GM18511 (cell line): ENCODE measurements around the gene SSH2.

Source experiments
- ATAC-seq: cut with Tn5 transposase; IDR thresholded peaks from one replicate; pipeline ENCODE4 v1.9.1; 2021; ENCODE audit warnings: mild to moderate bottlenecking, moderate library complexity; ENCODE audit not compliant: unreplicated experiment

The SSH2 gene

GRCh38 chr17:29594519-29595090 lies 335.4 kb downstream of the SSH2 start:
- ATAC-seq: no peak

DNA sequence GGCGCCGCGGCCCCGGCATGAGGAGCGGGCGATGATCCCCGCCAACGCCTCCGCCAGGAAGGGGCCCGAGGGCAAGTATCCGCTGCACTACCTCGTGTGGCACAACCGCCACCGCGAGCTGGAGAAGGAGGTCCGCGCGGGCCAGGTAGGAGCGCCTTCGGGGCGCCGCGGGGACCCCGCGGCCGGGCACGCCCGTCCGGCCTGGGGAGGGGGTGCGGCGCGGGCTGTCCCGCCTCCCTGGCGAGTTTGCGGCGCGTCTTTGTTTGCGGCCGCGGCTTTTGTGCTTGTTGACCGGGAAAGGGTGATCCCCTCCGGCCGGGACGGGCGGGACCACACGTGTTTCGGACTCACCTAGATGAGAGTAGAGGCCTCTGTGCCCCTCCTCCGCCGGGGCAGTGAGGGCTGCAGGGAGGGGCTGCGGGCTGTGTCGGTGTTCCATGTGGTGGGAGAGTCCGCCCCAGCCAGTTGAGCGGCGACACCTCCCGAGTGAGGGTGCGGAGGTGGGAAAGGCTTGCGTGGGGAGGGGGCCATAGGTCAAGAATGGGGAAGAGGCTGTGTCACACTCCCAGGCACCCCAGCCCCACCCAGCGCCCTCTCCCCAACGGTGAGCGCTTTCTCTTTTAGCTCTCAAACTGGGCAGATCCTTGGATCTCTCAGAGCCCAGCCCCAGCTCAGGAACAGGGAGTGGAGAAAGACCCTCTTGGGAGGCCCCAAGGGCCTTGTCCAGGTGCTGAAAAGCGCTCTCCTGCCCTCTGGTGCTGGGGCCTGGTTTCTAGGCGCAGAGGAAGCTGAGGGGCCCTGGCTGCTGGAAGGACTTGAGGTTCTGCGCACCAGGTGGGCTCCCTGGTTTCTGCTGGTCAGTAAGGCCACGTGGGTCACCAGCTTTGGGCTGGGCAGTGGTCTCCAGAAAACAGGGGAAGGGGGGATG lies 336.2 kb downstream of the SSH2 start:
- ATAC-seq: no peak

DNA sequence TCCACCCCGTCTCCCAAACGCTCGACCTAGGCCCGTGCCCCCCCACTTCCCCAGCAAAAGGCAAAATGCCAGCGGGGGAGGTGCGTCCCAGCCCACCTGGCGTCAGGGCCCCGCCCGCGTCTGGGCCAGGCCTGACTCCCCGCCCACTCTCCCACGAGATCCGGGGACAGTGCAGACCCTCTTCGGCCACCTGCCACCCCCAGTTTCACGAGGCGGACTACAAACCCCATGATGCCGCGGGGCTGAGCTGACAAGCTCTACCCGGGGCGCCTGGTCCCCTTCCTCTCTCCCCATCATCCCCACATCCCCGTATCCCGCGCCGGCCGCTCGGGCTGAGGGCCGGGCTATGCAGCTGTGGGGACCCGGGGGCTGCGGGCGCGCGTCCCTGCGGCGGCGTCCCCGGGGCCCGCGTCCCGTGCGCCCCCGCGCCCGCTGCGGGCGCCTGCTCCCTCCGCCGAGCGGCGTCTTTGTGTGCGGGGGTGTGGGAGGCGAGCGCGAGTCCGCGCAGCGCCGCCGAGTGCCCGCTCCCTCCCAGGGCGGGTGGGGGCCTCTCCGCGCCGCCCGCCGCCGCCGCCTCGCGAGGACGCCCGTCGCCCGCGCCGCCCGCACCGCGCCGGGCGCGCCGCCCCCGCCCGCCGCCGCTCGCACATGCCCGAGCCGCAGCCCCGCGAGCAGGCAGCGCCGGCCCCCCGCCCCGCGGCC lies 337.0 kb downstream of the SSH2 start, which contains the start of gene ANKRD13B:
ANKRD13B (plus strand) TSS at position 283 of the 702 bp plus-strand sequence. CDS start 490 bp downstream, outside the sequence.
- no peak for ATAC-seq

DNA sequence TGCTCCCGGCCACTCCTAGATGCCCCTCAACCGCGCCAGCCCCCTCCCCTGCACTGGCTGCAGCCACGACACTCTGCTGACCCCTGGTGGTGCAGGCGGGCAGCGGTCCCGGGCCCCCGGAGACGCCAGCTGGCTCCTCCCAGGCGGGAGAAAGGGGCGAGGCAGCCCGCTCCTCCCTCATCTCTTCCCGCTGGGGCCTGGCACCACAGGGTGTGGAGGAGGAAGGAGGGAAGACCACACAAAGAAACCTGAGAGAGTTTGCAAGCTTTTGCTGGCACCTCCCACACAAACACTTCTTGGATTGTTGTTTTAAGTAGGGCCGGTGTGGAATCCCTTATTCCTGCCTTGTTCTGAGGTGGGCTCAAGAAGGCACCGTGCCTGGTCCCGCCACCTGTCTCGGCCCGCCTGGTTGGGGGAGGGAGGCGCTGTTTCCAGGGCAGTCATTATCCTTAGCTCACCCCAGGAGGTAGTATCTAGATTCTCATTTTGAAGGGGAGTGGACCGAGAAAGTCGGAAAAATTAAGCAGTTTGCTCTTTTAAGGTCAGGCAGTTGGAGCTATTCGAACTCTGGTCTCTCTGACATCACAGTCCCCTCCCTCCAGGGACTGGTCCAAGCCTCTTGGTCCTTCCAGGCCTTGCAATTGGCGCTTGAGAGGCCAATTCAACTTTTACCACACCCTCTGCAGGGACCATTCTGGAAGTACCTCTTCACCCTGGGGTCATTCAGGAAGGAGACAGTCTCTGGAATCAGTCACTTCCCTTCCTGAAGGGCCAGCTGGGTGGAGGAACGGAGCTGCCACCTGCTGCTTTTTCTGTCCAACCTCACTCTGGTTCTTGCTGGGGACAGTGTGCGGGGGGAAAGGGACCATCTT lies 338.1 kb downstream of the SSH2 start:
- peak; percentile 42 for ATAC-seq

- no peak for ATAC-seq
These were observed 338.8 kb downstream of the SSH2 start for GRCh38 chr17:29591146-29591736.

DNA sequence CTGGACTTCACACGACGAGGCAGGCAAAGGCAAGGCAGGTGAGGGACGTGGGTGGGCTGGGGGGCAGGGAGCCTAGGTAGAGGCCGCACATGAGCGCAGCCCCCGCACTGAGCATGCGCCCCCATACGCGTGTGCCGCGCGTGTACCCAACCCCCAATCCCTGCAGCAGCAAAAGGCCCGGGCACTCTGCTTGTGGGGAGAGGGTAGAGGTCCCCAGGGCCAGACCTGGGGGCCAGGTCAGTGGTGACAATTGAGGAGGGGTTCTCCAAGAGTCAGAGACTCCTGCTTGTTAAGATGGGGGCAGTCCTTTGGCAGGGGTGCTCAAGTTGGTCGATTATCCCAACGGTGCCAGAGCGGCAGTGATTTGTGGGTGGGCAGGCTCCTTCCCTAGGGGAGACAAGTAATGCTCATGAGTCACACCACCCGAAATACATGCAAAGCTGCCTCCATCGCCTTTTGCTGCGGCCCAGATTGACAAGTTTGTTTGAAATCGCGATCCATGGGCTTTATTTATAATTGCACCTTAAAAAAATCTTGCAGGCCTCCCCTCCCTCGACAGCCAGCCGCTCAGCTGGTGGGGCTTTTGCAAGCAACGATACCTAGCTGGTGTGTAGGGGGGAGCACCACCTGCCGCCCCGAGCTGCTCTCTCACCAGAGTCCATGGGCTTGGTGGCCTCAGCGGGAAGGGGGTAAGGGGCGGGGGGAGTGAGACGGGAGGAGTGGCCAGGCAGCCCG lies 339.4 kb downstream of the SSH2 start:
- no peak for ATAC-seq

- ATAC-seq: peak; percentile 61
These were observed 340.3 kb downstream of the SSH2 start, which contains the start of gene GIT1 for GRCh38 chr17:29589524-29590410. TSS of gene GIT1 (minus strand) at chr17:29589648. CDS start at chr17:29589378, 270 bp downstream.

GRCh38 chr17:29588562-29589411 lies 341.2 kb downstream of the SSH2 start:
- peak; percentile 26 for ATAC-seq

- ATAC-seq: no peak
These were observed 341.9 kb downstream of the SSH2 start for GRCh38 chr17:29588017-29588561.

DNA sequence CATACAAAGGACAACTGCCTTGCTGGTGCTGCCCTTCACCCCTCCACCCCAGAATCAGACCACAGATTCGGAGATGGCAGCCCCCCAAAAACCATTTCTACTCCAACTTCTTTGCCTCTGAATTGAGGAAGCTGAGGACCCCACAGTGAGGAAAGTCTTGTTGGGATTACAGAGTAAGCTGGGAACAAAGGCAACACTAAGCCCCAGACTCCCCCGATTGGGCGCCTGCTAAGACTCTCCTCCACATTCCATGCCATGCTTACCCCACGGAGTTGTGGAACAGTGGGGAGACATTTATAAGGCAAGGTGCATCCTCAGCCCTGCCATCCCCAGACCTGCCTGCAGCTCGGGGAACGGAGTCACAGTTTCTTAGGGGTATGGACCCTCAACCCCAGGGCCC lies 342.4 kb downstream of the SSH2 start:
- ATAC-seq: no peak

- no peak for ATAC-seq
These were observed 343.2 kb downstream of the SSH2 start for GRCh38 chr17:29586676-29587469.

- no peak for ATAC-seq
These were observed 344.8 kb downstream of the SSH2 start for GRCh38 chr17:29585080-29585751.

DNA sequence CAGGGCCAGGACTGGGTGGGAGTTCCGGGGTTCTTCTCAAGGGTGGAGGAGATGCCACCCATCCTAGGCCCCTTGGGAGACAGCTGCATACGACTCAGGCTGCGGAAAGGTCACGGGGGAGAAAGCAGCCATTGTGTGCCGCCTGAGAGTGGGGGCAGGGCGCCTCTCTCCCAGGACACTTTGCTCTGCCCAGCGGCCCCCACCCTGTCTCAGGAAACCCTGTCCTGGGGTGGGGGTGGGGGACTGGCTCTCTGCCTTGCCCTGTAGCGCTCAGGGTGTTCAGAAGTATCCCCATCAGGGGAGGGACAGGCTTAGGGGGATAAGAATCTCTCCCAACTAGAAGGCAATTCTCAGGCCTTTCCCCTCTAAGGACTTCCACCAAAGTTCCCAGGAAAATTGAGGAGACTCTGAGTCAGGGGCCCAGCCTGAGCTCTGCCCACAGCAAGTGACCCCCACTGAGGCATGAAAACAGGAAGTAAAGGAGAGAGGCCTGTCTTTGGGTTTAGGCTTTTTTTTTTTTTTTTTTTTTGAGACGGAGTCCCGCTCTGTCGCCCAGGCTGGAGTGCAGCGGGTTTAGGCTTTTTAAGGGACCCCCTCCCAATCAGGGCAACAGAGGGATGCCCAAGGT lies 345.5 kb downstream of the SSH2 start:
- no peak for ATAC-seq

GRCh38 chr17:29583324-29584248 lies 346.4 kb downstream of the SSH2 start:
- no peak for ATAC-seq
